GM23338 (cell line): ENCODE measurements around the gene TAF11. TPM values are rescaled to one million over a fixed set of nuclear protein-coding genes. Genes with fewer than 3 reads are reported as not detected.

Experiments used
- ATAC-seq: fragments of 200-7000 bp; cut with Tn5 transposase; 3 replicates; pipeline ENCODE4 v1.9.1; 2020
- DNase-seq: peaks from one replicate; pipeline ENCODE4 v3.0.0-alpha.2; 2015; ENCODE audit warnings: low spot score
- H2AFZ ChIP-seq: fragments of 200-600 bp; sonication (generic); 2 replicates; pipeline ENCODE4 v1.8.0; 2016; ENCODE audit warnings: antibody characterized with exemption, mild to moderate bottlenecking, moderate library complexity
- H3F3A ChIP-seq: fragments of 200-600 bp; sonication (generic); replicated peaks from 2 replicates; pipeline ENCODE4 v1.8.0; 2017; ENCODE audit warnings: antibody characterized with exemption, mixed run types, low read depth
- H3K27ac ChIP-seq: fragments of 200-600 bp; sonication (generic); 2 replicates; pipeline ENCODE4 v1.6.1; 2016; ENCODE audit warnings: low read depth
- H3K27me3 ChIP-seq: fragments of 200-600 bp; sonication (generic); 2 replicates; pipeline ENCODE4 v1.8.0; 2016; ENCODE audit warnings: mild to moderate bottlenecking, mixed run types, moderate library complexity; ENCODE audit not compliant: insufficient read depth
- H3K36me3 ChIP-seq: fragments of 200-600 bp; sonication (generic); 2 replicates; pipeline ENCODE4 v1.8.0; 2016; ENCODE audit warnings: mild to moderate bottlenecking; ENCODE audit not compliant: insufficient read depth
- H3K4me1 ChIP-seq: fragments of 200-600 bp; sonication (generic); 2 replicates; pipeline ENCODE4 v1.8.0; 2016; ENCODE audit warnings: mild to moderate bottlenecking, moderate library complexity; ENCODE audit not compliant: insufficient read depth
- H3K4me2 ChIP-seq: fragments of 200-600 bp; sonication (generic); 2 replicates; pipeline ENCODE4 v1.7.1; 2017; ENCODE audit warnings: mixed run types
- H3K4me3 ChIP-seq: fragments of 200-600 bp; sonication (generic); 2 replicates; pipeline ENCODE4 v1.6.1; 2016; ENCODE audit warnings: mixed run types
- H3K79me2 ChIP-seq: fragments of 200-600 bp; sonication (generic); replicated peaks from 2 replicates; pipeline ENCODE4 v1.8.0; 2017; ENCODE audit warnings: mild to moderate bottlenecking; ENCODE audit not compliant: insufficient read depth
- H3K9me2 ChIP-seq: fragments of 200-600 bp; sonication (generic); 2 replicates; pipeline ENCODE4 v1.8.0; 2017; ENCODE audit not compliant: insufficient read depth
- H4K20me1 ChIP-seq: fragments of 200-600 bp; sonication (generic); replicated peaks from 2 replicates; pipeline ENCODE4 v1.8.0; 2017; ENCODE audit warnings: mild to moderate bottlenecking; ENCODE audit not compliant: insufficient read depth
- H3K27ac Mint-ChIP-seq: 2 replicates; pipeline ENCODE4 v1.8.0; 2020; ENCODE audit warnings: inconsistent platforms, mild to moderate bottlenecking, moderate library complexity, mixed read lengths
- H3K27me3 Mint-ChIP-seq: 3 replicates; pipeline ENCODE4 v1.8.0; 2022; ENCODE audit warnings: low read depth, mild to moderate bottlenecking, moderate library complexity, mixed read lengths, inconsistent platforms; ENCODE audit not compliant: insufficient read depth, poor library complexity
- H3K36me3 Mint-ChIP-seq: 3 replicates; pipeline ENCODE4 v1.8.0; 2021; ENCODE audit warnings: low read depth, mild to moderate bottlenecking, inconsistent platforms, moderate library complexity, mixed read lengths
- H3K4me1 Mint-ChIP-seq: 3 replicates; pipeline ENCODE4 v1.8.0; 2020; ENCODE audit warnings: mild to moderate bottlenecking, inconsistent platforms, mixed read lengths
- H3K4me3 Mint-ChIP-seq: 3 replicates; pipeline ENCODE4 v1.8.0; 2021; ENCODE audit warnings: moderate library complexity, mild to moderate bottlenecking, inconsistent platforms, mixed read lengths
- H3K9me3 Mint-ChIP-seq: 3 replicates; pipeline ENCODE4 v1.8.0; 2020; ENCODE audit warnings: moderate library complexity, mild to moderate bottlenecking, inconsistent platforms, mixed read lengths
- CREB1 ChIP-seq: fragments of 250-450 bp; sonication (Bioruptor Pico); IDR thresholded peaks from 2 replicates; pipeline ENCODE4 v1.5.0; 2020; ENCODE audit warnings: low read depth, mild to moderate bottlenecking, moderate library complexity
- EZH2 ChIP-seq: fragments of 200-600 bp; sonication (generic); IDR thresholded peaks from one replicate; pipeline ENCODE4 v1.8.0; 2017; ENCODE audit warnings: antibody characterized with exemption, mild to moderate bottlenecking, low read depth; ENCODE audit not compliant: unreplicated experiment
- EZH2phosphoT487 ChIP-seq: fragments of 200-600 bp; sonication (generic); IDR thresholded peaks from one replicate; pipeline ENCODE4 v1.8.1; 2018; ENCODE audit warnings: antibody characterized with exemption; ENCODE audit not compliant: unreplicated experiment
- JUNB ChIP-seq: IDR thresholded peaks from one replicate; pipeline ENCODE4 v1.6.1; 2016; ENCODE audit warnings: antibody characterized with exemption; ENCODE audit not compliant: unreplicated experiment
- NANOG ChIP-seq: IDR thresholded peaks from 2 replicates; pipeline ENCODE4 v1.6.1; 2016; ENCODE audit warnings: antibody characterized with exemption, borderline replicate concordance
- POLR2AphosphoS5 ChIP-seq: IDR thresholded peaks from 2 replicates; pipeline ENCODE4 v1.6.1; 2016; ENCODE audit warnings: antibody characterized with exemption, low read depth
- STAT1 ChIP-seq: IDR thresholded peaks from one replicate; pipeline ENCODE4 v1.6.1; 2016; ENCODE audit warnings: antibody characterized with exemption; ENCODE audit not compliant: unreplicated experiment
- ZNF114 ChIP-seq: fragments of 250-450 bp; sonication (Bioruptor Pico); IDR thresholded peaks from 2 replicates; pipeline ENCODE4 v1.5.0; 2020; ENCODE audit warnings: mild to moderate bottlenecking, moderate library complexity
- ZNF331 ChIP-seq: fragments of 250-450 bp; sonication (Bioruptor Pico); IDR thresholded peaks from 2 replicates; pipeline ENCODE4 v1.5.0; 2020; ENCODE audit warnings: low read depth, mild to moderate bottlenecking, moderate library complexity
- ZNF462 ChIP-seq: fragments of 250-450 bp; sonication (Bioruptor Pico); IDR thresholded peaks from 2 replicates; pipeline ENCODE4 v1.5.0; 2020; ENCODE audit warnings: mild to moderate bottlenecking, moderate library complexity
- polyA plus RNA-seq: library from polyadenylated mRNA; unstranded; fragments of >200 nt; fragmentation: Nextera tagmentation; extraction: Ambion mirVana; gene quantifications from 2 replicates; pipeline ENCODE4 v1.2.1, GENCODE V29; 2016
- total RNA-seq: library from RNA; depleted of rRNA; stranded (reverse); fragments of >200 nt; shearing (Covaris generic); gene quantifications from 2 replicates; pipeline ENCODE4 v1.2.3, GENCODE V29; 2014
- TF ChIP-seq, protein P1 (sequence below): IDR thresholded peaks from one replicate; pipeline ENCODE4 v1.6.1; 2018; ENCODE audit warnings: antibody characterized with exemption; ENCODE audit not compliant: unreplicated experiment
- TF ChIP-seq, protein P2 (sequence below): IDR thresholded peaks from 2 replicates; pipeline ENCODE4 v1.6.1; 2016; ENCODE audit warnings: antibody characterized with exemption
- TF ChIP-seq, protein P3 (sequence below), 2 experiments: fragments of 200-600 bp in 1 of 2; sonication (generic) in 1 of 2; conservative IDR thresholded peaks; 2 replicates each; pipeline versions ENCODE4 v1.5.1 to v1.6.1; 2016 to 2017; ENCODE audit warnings: antibody characterized with exemption in 2 of 2, low read depth in 2 of 2, mild to moderate bottlenecking in 2 of 2, moderate library complexity in 1 of 2

The TAF11 gene
- total and polyA plus RNA-seq, 2 experiments from 2014 or later, result 51.1 to 65.3 TPM

DNA sequence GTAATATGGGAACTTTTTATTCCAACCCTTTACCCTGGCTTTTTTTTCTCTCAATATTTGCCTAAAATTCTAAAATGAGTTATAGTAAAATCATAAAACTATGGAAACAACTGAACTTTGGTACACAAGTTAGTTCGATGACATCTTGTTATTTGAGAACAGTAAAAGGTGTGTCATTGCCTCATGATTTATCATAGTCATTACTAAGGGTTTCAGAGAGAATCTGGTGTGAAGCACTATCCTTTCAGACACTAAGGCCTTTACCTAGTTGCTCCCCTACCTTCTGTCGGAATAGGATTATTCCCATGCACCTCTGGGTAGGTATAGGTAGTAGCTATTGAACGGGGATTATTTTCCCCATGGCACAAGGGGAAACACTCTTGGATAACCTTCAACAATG, 11.4 kb downstream of the TAF11 start:
- no peak for DNase-seq
- no peaks in the 10 kb centered on the region for H3F3A ChIP-seq
- H3K27me3 ChIP-seq, result no peaks in the 10 kb centered on the region
- H3K27me3 Mint-ChIP-seq, result peaks cover 1% of the 10 kb centered on the region
- ATAC-seq, result no peak
- peaks cover 51% of the 10 kb centered on the region for H3K36me3 Mint-ChIP-seq
- H3K27ac Mint-ChIP-seq, result peak overlapping the region; percentile 91
- H3K27ac ChIP-seq, result no peak overlapping the region
- peaks cover 2% of the 10 kb centered on the region; the same call in 1 of the 2 replicates for H3K79me2 ChIP-seq
- no peaks in the 10 kb centered on the region for H3K9me2 ChIP-seq
- H3K4me2 ChIP-seq, result peak overlapping the region; percentile 27; the same call in 1 of the 2 replicates
- H3K4me1 Mint-ChIP-seq, result peaks cover 17% of the 10 kb centered on the region; the same call in 2 of the 3 replicates
- H3K4me3 Mint-ChIP-seq, result no peak overlapping the region
- no peak for TF ChIP-seq ZNF114
- no peak for TF ChIP-seq CREB1
- TF ChIP-seq ZNF462 (CRISPR knock-in tag), result no peak
- no peak for TF ChIP-seq POLR2AphosphoS5
- no peak for TF ChIP-seq JUNB
- TF ChIP-seq EZH2phosphoT487, result no peak
- TF ChIP-seq, protein P1, sequence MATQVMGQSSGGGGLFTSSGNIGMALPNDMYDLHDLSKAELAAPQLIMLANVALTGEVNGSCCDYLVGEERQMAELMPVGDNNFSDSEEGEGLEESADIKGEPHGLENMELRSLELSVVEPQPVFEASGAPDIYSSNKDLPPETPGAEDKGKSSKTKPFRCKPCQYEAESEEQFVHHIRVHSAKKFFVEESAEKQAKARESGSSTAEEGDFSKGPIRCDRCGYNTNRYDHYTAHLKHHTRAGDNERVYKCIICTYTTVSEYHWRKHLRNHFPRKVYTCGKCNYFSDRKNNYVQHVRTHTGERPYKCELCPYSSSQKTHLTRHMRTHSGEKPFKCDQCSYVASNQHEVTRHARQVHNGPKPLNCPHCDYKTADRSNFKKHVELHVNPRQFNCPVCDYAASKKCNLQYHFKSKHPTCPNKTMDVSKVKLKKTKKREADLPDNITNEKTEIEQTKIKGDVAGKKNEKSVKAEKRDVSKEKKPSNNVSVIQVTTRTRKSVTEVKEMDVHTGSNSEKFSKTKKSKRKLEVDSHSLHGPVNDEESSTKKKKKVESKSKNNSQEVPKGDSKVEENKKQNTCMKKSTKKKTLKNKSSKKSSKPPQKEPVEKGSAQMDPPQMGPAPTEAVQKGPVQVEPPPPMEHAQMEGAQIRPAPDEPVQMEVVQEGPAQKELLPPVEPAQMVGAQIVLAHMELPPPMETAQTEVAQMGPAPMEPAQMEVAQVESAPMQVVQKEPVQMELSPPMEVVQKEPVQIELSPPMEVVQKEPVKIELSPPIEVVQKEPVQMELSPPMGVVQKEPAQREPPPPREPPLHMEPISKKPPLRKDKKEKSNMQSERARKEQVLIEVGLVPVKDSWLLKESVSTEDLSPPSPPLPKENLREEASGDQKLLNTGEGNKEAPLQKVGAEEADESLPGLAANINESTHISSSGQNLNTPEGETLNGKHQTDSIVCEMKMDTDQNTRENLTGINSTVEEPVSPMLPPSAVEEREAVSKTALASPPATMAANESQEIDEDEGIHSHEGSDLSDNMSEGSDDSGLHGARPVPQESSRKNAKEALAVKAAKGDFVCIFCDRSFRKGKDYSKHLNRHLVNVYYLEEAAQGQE, result no peak
- TF ChIP-seq, protein P2, sequence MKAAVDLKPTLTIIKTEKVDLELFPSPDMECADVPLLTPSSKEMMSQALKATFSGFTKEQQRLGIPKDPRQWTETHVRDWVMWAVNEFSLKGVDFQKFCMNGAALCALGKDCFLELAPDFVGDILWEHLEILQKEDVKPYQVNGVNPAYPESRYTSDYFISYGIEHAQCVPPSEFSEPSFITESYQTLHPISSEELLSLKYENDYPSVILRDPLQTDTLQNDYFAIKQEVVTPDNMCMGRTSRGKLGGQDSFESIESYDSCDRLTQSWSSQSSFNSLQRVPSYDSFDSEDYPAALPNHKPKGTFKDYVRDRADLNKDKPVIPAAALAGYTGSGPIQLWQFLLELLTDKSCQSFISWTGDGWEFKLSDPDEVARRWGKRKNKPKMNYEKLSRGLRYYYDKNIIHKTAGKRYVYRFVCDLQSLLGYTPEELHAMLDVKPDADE, result no peak
- no peak for TF ChIP-seq STAT1
- TF ChIP-seq, protein P3, sequence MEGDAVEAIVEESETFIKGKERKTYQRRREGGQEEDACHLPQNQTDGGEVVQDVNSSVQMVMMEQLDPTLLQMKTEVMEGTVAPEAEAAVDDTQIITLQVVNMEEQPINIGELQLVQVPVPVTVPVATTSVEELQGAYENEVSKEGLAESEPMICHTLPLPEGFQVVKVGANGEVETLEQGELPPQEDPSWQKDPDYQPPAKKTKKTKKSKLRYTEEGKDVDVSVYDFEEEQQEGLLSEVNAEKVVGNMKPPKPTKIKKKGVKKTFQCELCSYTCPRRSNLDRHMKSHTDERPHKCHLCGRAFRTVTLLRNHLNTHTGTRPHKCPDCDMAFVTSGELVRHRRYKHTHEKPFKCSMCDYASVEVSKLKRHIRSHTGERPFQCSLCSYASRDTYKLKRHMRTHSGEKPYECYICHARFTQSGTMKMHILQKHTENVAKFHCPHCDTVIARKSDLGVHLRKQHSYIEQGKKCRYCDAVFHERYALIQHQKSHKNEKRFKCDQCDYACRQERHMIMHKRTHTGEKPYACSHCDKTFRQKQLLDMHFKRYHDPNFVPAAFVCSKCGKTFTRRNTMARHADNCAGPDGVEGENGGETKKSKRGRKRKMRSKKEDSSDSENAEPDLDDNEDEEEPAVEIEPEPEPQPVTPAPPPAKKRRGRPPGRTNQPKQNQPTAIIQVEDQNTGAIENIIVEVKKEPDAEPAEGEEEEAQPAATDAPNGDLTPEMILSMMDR (conservative IDR thresholded peaks at IDR 0.05; ENCODE audit: low read depth in 2 of 2), result no peak
- no peak for TF ChIP-seq EZH2
- TF ChIP-seq ZNF331, result no peak
- no peak for TF ChIP-seq NANOG
- H3K4me3 ChIP-seq, result no peak overlapping the region
- no peaks in the 10 kb centered on the region for H4K20me1 ChIP-seq
- no peaks in the 10 kb centered on the region for H3K9me3 Mint-ChIP-seq
- peaks cover 24% of the 10 kb centered on the region; the same call in 1 of the 2 replicates for H3K36me3 ChIP-seq
- no peak overlapping the region for H2AFZ ChIP-seq
- H3K4me1 ChIP-seq, result peaks cover 17% of the 10 kb centered on the region
